Endothelial cell of umbilical vein (primary cell): ENCODE results near the gene ITPKB. TPM values are rescaled to one million over a fixed set of nuclear protein-coding genes. Genes with fewer than 3 reads are reported as not detected.

ENCODE experiments used
- BruUV-seq: library from RNA; stranded (reverse); fragments of 400-500 nt; replicated peaks from 2 replicates; lab custom pipeline; 2021; lab: Mats Ljungman, UMichigan
- CTCF ChIA-PET: fragments of 300-600, 350-600 bp; sonication (Branson Sonifier 250); formaldehyde crosslinking; loops from one replicate; lab custom pipeline; 2021; ENCODE audit warnings: antibody characterized with exemption, inconsistent platforms; lab: Charles Lee
- POLR2A ChIA-PET: fragments of 300-600, 350-600 bp; sonication (Branson Sonifier 250); formaldehyde crosslinking; loops from one replicate; lab custom pipeline; 2021; ENCODE audit warnings: antibody characterized with exemption, inconsistent platforms; lab: Charles Lee
- DNase-seq: peaks from one replicate; pipeline ENCODE4 v3.0.0-alpha.2; 2011; ENCODE audit warnings: low read depth, low spot score
- FAIRE-seq: peaks from 2 replicates; lab custom pipeline; 2011; peaks lifted over from hg19 to GRCh38; lab: Jason Lieb, UNC
- H2AFZ ChIP-seq: 2 replicates; pipeline ENCODE4 v1.6.0; 2012; ENCODE audit warnings: low read depth, low read length, control low read depth, inconsistent platforms
- H3K27ac ChIP-seq: 2 replicates; pipeline ENCODE4 v1.5.1; 2011; ENCODE audit warnings: low read depth, mild to moderate bottlenecking, control low read depth, low read length, moderate library complexity; ENCODE audit not compliant: insufficient read depth
- H3K27me3 ChIP-seq, 2 experiments: 2 replicates each; pipeline versions ENCODE4 v1.6.0 to v1.6.1; 2011; ENCODE audit warnings: low read length in 2 of 2, mixed read lengths in 1 of 2; ENCODE audit not compliant: control insufficient read depth in 2 of 2, insufficient read depth in 2 of 2
- H3K36me3 ChIP-seq, 2 experiments: 2 replicates in 1 of 2; 3 replicates in 1 of 2; pipeline ENCODE4 v1.5.1; 2011; ENCODE audit warnings: low read length in 2 of 2, mild to moderate bottlenecking in 1 of 2, moderate library complexity in 1 of 2; ENCODE audit not compliant: control insufficient read depth in 2 of 2, insufficient read depth in 2 of 2; ENCODE audit errors: extremely low read depth in 1 of 2
- H3K4me1 ChIP-seq: 3 replicates; pipeline ENCODE4 v1.5.1; 2011; ENCODE audit warnings: mild to moderate bottlenecking, low read length; ENCODE audit not compliant: control insufficient read depth, insufficient read depth; ENCODE audit errors: extremely low read depth
- H3K4me2 ChIP-seq: 2 replicates; pipeline ENCODE4 v1.6.1; 2011; ENCODE audit warnings: low read length, control low read depth, mixed read lengths; ENCODE audit not compliant: insufficient read depth
- H3K4me3 ChIP-seq, 3 experiments: fragments of 200-600 bp in 1 of 3; sonication (generic), shearing (Covaris generic) in 1 of 3; replicated peaks in 1 of 3; 2 replicates each; pipeline ENCODE4 v1.5.1; 2011 to 2016; ENCODE audit warnings: control low read depth in 3 of 3, low read length in 3 of 3, mild to moderate bottlenecking in 2 of 3, inconsistent platforms in 1 of 3, low read depth in 1 of 3, moderate library complexity in 1 of 3; ENCODE audit not compliant: insufficient read depth in 1 of 3
- H3K79me2 ChIP-seq: 2 replicates; pipeline ENCODE4 v1.6.0; 2012; ENCODE audit warnings: low read length, inconsistent platforms; ENCODE audit not compliant: control insufficient read depth, insufficient read depth
- H3K9ac ChIP-seq: replicated peaks from 2 replicates; pipeline ENCODE3; 2011; ENCODE audit warnings: low read length, control low read depth; ENCODE audit not compliant: insufficient read depth; ENCODE audit errors: extremely low read depth
- H3K9me1 ChIP-seq: replicated peaks from 3 replicates; pipeline ENCODE4 v1.6.0; 2011; ENCODE audit warnings: mild to moderate bottlenecking, low read length; ENCODE audit not compliant: control insufficient read depth, insufficient read depth; ENCODE audit errors: extremely low read depth
- H3K9me3 ChIP-seq: replicated peaks from 2 replicates; pipeline ENCODE4 v1.5.1; 2012; ENCODE audit warnings: low read length, inconsistent platforms; ENCODE audit not compliant: control insufficient read depth, insufficient read depth
- H4K20me1 ChIP-seq: replicated peaks from 2 replicates; pipeline ENCODE3; 2011; ENCODE audit warnings: mild to moderate bottlenecking, low read length; ENCODE audit not compliant: control insufficient read depth, insufficient read depth; ENCODE audit errors: extremely low read depth
- EZH2 ChIP-seq: IDR thresholded peaks from 2 replicates; pipeline ENCODE4 v1.6.1; 2012; ENCODE audit warnings: borderline replicate concordance, low read depth, mild to moderate bottlenecking, moderate library complexity, low read length, inconsistent platforms; ENCODE audit not compliant: severe bottlenecking
- FOS ChIP-seq: IDR thresholded peaks from 2 replicates; pipeline ENCODE4 v1.6.1; 2011; ENCODE audit warnings: mild to moderate bottlenecking, low read length, moderate library complexity, borderline replicate concordance; ENCODE audit not compliant: insufficient read depth
- GATA2 ChIP-seq: IDR thresholded peaks from 2 replicates; pipeline ENCODE4 v1.7.0; 2011; ENCODE audit warnings: low read depth, mild to moderate bottlenecking, moderate library complexity, mixed read lengths, low read length; ENCODE audit not compliant: insufficient read length, insufficient read depth
- JUN ChIP-seq: IDR thresholded peaks from 2 replicates; pipeline ENCODE4 v1.6.1; 2011; ENCODE audit warnings: borderline replicate concordance, low read depth; ENCODE audit not compliant: insufficient read length, insufficient read depth
- MYC ChIP-seq: IDR thresholded peaks from one replicate; pipeline ENCODE4 v1.6.1; 2011; ENCODE audit warnings: mild to moderate bottlenecking, low read depth, low read length
- POLR2A ChIP-seq: IDR thresholded peaks from 2 replicates; pipeline ENCODE4 v1.6.1; 2012; ENCODE audit warnings: low read depth, mild to moderate bottlenecking, control low read depth, low read length
- POLR2AphosphoS5 ChIP-seq: IDR thresholded peaks from 2 replicates; pipeline ENCODE4 v1.6.1; 2012; ENCODE audit warnings: low read depth, mild to moderate bottlenecking, control low read depth, low read length, moderate library complexity; ENCODE audit not compliant: insufficient read depth
- dilution Hi-C: fragments of 300-500 bp; cut with MboI; formaldehyde crosslinking; loops from one replicate; pipeline ENCODE4 v1.15.0; 2019; ENCODE audit warnings: low sequenced_read_pairs; ENCODE audit not compliant: extremely low pct_ligation_motif_present
- intact Hi-C: fragments of 100-400 bp; cut with micrococcal nuclease; formaldehyde crosslinking; loops from one replicate; pipeline ENCODE4 v1.10.0; 2022
- polyA plus RNA-seq, 4 experiments: library from polyadenylated mRNA; depleted of rRNA in 3 of 4; stranded (reverse) in 3 of 4; unstranded in 1 of 4; fragments of >200 nt; gene quantifications; 2 replicates each; pipeline versions ENCODE4 v1.2.1 to v1.2.3, GENCODE V29; 2011 to 2012; ENCODE audit warnings: missing spikeins in 1 of 4
- total RNA-seq: library from RNA; stranded (reverse); gene quantifications from 2 replicates; pipeline ENCODE4 v1.2.3, GENCODE V29; 2021
- TF ChIP-seq, protein P1 (sequence below): IDR thresholded peaks from 2 replicates; pipeline ENCODE4 v1.6.1; 2011; ENCODE audit not compliant: insufficient read depth, insufficient read length
- TF ChIP-seq, protein P2 (sequence below), 2 donors: IDR thresholded peaks; 1 replicate in 1 of 2; 2 replicates in 1 of 2; pipeline ENCODE4 v1.5.1; 2011; ENCODE audit warnings: low read length in 2 of 2, mild to moderate bottlenecking in 2 of 2, moderate library complexity in 2 of 2, control low read depth in 1 of 2, inconsistent platforms in 1 of 2, low read depth in 1 of 2; ENCODE audit not compliant: insufficient read depth in 1 of 2; ENCODE audit errors: extremely low read depth in 1 of 2

Gene ITPKB
- total and polyA plus RNA-seq, 2 donors (not counting 3 experiments of a cell fraction or from before 2014, with no cell fraction given): 7.7 to 34.8 TPM

DNA sequence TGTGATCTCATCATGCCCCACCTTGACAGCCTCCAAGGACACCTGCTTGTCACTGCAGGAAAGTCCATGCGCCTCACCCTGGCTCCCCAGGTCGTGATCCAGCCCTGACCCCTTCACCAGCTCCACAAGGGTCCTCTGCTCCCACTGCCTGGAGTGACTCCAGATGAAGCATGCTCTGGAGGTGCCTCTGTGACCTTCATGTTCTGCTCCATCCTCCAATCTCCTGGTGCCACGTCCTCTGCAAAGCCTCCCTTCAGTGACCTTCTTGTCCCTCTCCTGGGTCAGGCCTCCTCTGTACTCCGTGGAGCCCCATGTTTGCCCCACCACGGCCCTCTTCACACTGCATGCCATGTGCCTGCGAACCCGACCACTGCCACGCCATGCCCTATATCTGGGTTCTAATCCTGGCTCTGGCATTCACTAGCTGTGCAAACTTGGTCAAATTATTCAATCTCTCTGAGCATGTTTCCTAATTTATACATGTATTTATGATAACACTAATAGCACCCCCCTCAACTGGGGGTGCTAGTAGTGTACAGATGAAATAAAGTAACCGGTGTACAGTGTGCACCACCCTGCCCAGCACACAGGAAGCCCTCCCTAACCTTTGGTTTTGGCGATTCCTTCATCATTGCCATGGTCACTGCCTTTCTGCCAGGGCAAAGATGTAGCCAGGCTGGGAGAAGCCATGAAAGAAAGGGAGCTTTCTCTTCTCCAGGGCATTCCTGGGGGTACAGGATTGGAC is 113.1 kb downstream of the ITPKB start:
- peak overlapping the region; percentile 69 for H2AFZ ChIP-seq
- ChIA-PET CTCF (interaction anchor here (0.6 to 2.2 kb wide), 53 partner anchors 8 to 917 kb away, joined by 3 to 26 read pairs (median 4); partner anchors contain the start of gene COQ8A), POLR2A (no interaction called here)
- no peaks in the 10 kb centered on the region for H3K79me2 ChIP-seq
- no peaks in the 10 kb centered on the region for H4K20me1 ChIP-seq
- peaks cover 0 to 2% of the 10 kb centered on the region in 2 experiments for H3K27me3 ChIP-seq
- no peak overlapping the region for H3K9ac ChIP-seq
- dilution Hi-C loops: no loop called here
- H3K9me3 ChIP-seq: no peaks in the 10 kb centered on the region
- BruUV-seq: no TSS peak
- FAIRE-seq (no peak), DNase-seq (no peak)
- H3K4me3 ChIP-seq: no peak overlapping the region
- no peaks in the 10 kb centered on the region for H3K9me1 ChIP-seq
- intact Hi-C loops: loop anchor here (2.0 kb wide), 3 partner anchors 203 to 821 kb away; partner anchors contain the start of gene PSEN2
- H3K27ac ChIP-seq: no peak overlapping the region
- H3K4me2 ChIP-seq: peak overlapping the region; percentile 46
- no peak for TF ChIP-seq EZH2
- no peak for TF ChIP-seq JUN
- no peak for TF ChIP-seq POLR2A
- TF ChIP-seq FOS: no peak
- no peak for TF ChIP-seq GATA2
- TF ChIP-seq MYC: no peak
- TF ChIP-seq, protein P1, sequence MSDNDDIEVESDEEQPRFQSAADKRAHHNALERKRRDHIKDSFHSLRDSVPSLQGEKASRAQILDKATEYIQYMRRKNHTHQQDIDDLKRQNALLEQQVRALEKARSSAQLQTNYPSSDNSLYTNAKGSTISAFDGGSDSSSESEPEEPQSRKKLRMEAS: no peak
- TF ChIP-seq, protein P2, sequence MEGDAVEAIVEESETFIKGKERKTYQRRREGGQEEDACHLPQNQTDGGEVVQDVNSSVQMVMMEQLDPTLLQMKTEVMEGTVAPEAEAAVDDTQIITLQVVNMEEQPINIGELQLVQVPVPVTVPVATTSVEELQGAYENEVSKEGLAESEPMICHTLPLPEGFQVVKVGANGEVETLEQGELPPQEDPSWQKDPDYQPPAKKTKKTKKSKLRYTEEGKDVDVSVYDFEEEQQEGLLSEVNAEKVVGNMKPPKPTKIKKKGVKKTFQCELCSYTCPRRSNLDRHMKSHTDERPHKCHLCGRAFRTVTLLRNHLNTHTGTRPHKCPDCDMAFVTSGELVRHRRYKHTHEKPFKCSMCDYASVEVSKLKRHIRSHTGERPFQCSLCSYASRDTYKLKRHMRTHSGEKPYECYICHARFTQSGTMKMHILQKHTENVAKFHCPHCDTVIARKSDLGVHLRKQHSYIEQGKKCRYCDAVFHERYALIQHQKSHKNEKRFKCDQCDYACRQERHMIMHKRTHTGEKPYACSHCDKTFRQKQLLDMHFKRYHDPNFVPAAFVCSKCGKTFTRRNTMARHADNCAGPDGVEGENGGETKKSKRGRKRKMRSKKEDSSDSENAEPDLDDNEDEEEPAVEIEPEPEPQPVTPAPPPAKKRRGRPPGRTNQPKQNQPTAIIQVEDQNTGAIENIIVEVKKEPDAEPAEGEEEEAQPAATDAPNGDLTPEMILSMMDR (IDR thresholded peaks at IDR 0.05; ENCODE audit: extremely low read depth in 1 of 2, insufficient read depth in 1 of 2, low read depth in 1 of 2, low read length in 2 of 2): no peak
- no peak for TF ChIP-seq POLR2AphosphoS5
- H3K4me1 ChIP-seq: no peaks in the 10 kb centered on the region
- H3K36me3 ChIP-seq: no peaks in the 10 kb centered on the region
